Spleen (tissue), 11 donors: ENCODE measurements around the gene PTK7. TPM values are rescaled to one million over a fixed set of nuclear protein-coding genes. Genes with fewer than 3 reads are reported as not detected.
A peak's percentile ranks its signal among the peaks of the same experiment; 100 is the strongest.

ENCODE experiments used
- DNase-seq: peaks from one replicate; pipeline ENCODE4 v3.0.0-alpha.2; 2020
- H3K27ac ChIP-seq, 8 donors: fragments of 200-600 bp; sonication (generic) in 7 of 8; 1 replicate in 4 of 8; 2 replicates in 4 of 8; pipeline versions ENCODE4 v1.5.0 to v1.8.0; 2016 to 2021; ENCODE audit warnings: inconsistent platforms in 4 of 8, mild to moderate bottlenecking in 4 of 8, moderate library complexity in 1 of 8
- H3K27me3 ChIP-seq, 7 donors: fragments of 200-600 bp; sonication (generic) in 6 of 7; replicated peaks in 1 of 7; 1 replicate in 4 of 7; 2 replicates in 3 of 7; pipeline versions ENCODE4 v1.5.0 to v1.8.0; 2016 to 2021; ENCODE audit warnings: inconsistent platforms in 3 of 7, mild to moderate bottlenecking in 1 of 7
- H3K36me3 ChIP-seq, 6 donors: fragments of 200-600 bp; sonication (generic) in 5 of 6; 1 replicate in 4 of 6; 2 replicates in 2 of 6; pipeline versions ENCODE4 v1.5.0 to v1.8.0; 2016 to 2021; ENCODE audit warnings: inconsistent platforms in 2 of 6
- H3K4me1 ChIP-seq, 6 donors: fragments of 200-600 bp; sonication (generic) in 5 of 6; 1 replicate in 3 of 6; 2 replicates in 3 of 6; pipeline versions ENCODE4 v1.5.0 to v1.8.0; 2016 to 2021; ENCODE audit warnings: inconsistent platforms in 3 of 6
- H3K4me3 ChIP-seq, 8 donors: fragments of 200-600 bp; sonication (generic) in 7 of 8; 1 replicate in 4 of 8; 2 replicates in 4 of 8; pipeline versions ENCODE4 v1.5.0 to v1.8.0; 2016 to 2021; ENCODE audit warnings: inconsistent platforms in 4 of 8, mild to moderate bottlenecking in 4 of 8, moderate library complexity in 2 of 8
- H3K9me3 ChIP-seq, 8 donors: fragments of 200-600 bp; sonication (generic) in 7 of 8; 1 replicate in 4 of 8; 2 replicates in 4 of 8; pipeline versions ENCODE4 v1.5.0 to v1.8.0; 2016 to 2021; ENCODE audit warnings: inconsistent platforms in 4 of 8
- POLR2A ChIP-seq, 3 donors: fragments of 450-650 bp; IDR thresholded peaks; one replicate each; pipeline ENCODE4 v1.5.1; 2017; ENCODE audit warnings: antibody characterized with exemption in 3 of 3, mild to moderate bottlenecking in 1 of 3
- POLR2AphosphoS5 ChIP-seq, 3 donors: sonication (generic); formaldehyde crosslinking; IDR thresholded peaks; one replicate each; pipeline ENCODE4 v1.5.1; 2017; ENCODE audit warnings: antibody characterized with exemption in 3 of 3
- WGBS, 5 donors: extraction: QIAGEN DNeasy Blood & Tissue Kit in 3 of 5; methylation state at CpG; one replicate each; pipeline versions ENCODE4 v1.1.5 to v1.1.7; 2013 to 2018; 5-methylcytosine and 5-hydroxymethylcytosine counted together
- intact Hi-C: fragments of 100-400 bp; cut with DNase I; formaldehyde crosslinking; loops from one replicate; pipeline ENCODE4 v1.15.0; 2023; ENCODE audit warnings: low total_unique reads
- polyA plus RNA-seq, 3 donors: library from polyadenylated mRNA; stranded (reverse); fragments of 200-250 nt; gene quantifications; one replicate each; pipeline ENCODE4 v1.2.1, GENCODE V29; 2013
- total RNA-seq, 7 donors: library from RNA; depleted of rRNA in 3 of 7; stranded (reverse); fragments of >200 nt in 3 of 7; fragmentation: NEBNext Ultra II Directional in 4 of 7; extraction: Animal tissue kit (Norgen Biotek cat#: 25700) in 4 of 7; gene quantifications; one replicate each; pipeline versions ENCODE4 v1.1.0 to v1.2.1, GENCODE V29; 2016 to 2021
- TF ChIP-seq, protein P1 (sequence below), 11 experiments: fragments of 200-600 bp in 7 of 11; fragments of 450-650 bp in 4 of 11; sonication (generic) in 4 of 11; IDR thresholded peaks in 8 of 11; conservative IDR thresholded peaks in 3 of 11; 1 replicate in 7 of 11; 2 replicates in 4 of 11; pipeline versions ENCODE4 v1.4.0 to v1.8.0; 2016 to 2021; ENCODE audit warnings: antibody characterized with exemption in 11 of 11, inconsistent platforms in 4 of 11, mild to moderate bottlenecking in 1 of 11
- donor health status: healthy with polysubstance abuse.
- donor health status: DM: no; HTN: no; CAD: no; lungs with moderate emphysema.
- donor health status: DM: no; HTN: no; CAD: no.
- donor health status: Bipolar disorder and iron deficiency.
- donor health status: healthy.
- donor health status: DM: no; HTN: no; CAD: no.
- donor health status: DM: yes; HTN: yes; CAD: no.

PTK7 gene
- total and polyA plus RNA-seq, 10 donors, result 6.0 to 66.4 (median 25.9) TPM

- H3K27ac ChIP-seq, result no peak overlapping the region
- no peaks in the 10 kb centered on the region for H3K9me3 ChIP-seq
- intact Hi-C loops, result no loop called here
- H3K36me3 ChIP-seq, result no peaks in the 10 kb centered on the region
- no peak overlapping the region for H3K4me3 ChIP-seq
- no peaks in the 10 kb centered on the region for H3K4me1 ChIP-seq
- TF ChIP-seq POLR2A (IDR thresholded peaks at IDR 0.05) (no peak), POLR2AphosphoS5 (IDR thresholded peaks at IDR 0.05) (no peak)
- TF ChIP-seq, protein P1, sequence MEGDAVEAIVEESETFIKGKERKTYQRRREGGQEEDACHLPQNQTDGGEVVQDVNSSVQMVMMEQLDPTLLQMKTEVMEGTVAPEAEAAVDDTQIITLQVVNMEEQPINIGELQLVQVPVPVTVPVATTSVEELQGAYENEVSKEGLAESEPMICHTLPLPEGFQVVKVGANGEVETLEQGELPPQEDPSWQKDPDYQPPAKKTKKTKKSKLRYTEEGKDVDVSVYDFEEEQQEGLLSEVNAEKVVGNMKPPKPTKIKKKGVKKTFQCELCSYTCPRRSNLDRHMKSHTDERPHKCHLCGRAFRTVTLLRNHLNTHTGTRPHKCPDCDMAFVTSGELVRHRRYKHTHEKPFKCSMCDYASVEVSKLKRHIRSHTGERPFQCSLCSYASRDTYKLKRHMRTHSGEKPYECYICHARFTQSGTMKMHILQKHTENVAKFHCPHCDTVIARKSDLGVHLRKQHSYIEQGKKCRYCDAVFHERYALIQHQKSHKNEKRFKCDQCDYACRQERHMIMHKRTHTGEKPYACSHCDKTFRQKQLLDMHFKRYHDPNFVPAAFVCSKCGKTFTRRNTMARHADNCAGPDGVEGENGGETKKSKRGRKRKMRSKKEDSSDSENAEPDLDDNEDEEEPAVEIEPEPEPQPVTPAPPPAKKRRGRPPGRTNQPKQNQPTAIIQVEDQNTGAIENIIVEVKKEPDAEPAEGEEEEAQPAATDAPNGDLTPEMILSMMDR (IDR thresholded peaks at IDR 0.05 in 8 of 11, conservative IDR thresholded peaks at IDR 0.05 in 3 of 11), result no peak
- peak; percentile 24 for DNase-seq
- H3K27me3 ChIP-seq, result no peaks in the 10 kb centered on the region
- WGBS, 5 donors, result 62 to 77% (median 69%) methylated on average over 13 of the region's 13 CpGs
Measured at GRCh38 chr6:43082806-43083655, 6.9 kb downstream of the PTK7 start.

- TF ChIP-seq, protein P1 (IDR thresholded peaks at IDR 0.05 in 8 of 11, conservative IDR thresholded peaks at IDR 0.05 in 3 of 11), result no peak
- TF ChIP-seq POLR2AphosphoS5 (IDR thresholded peaks at IDR 0.05), result no peak
- TF ChIP-seq POLR2A (IDR thresholded peaks at IDR 0.05), result no peak
- no peak overlapping the region for H3K4me3 ChIP-seq
- DNase-seq, result peak; percentile 15
- intact Hi-C loops, result no loop called here
- H3K27me3 ChIP-seq, result no peaks in the 10 kb centered on the region
- no peaks in the 10 kb centered on the region for H3K9me3 ChIP-seq
- H3K4me1 ChIP-seq, result peaks cover 0 to 7% (median 0%) of the 10 kb centered on the region in 6 donors
- 62 to 78% (median 69%) methylated on average over 8 of the region's 8 CpGs for WGBS, 5 donors
- no peaks in the 10 kb centered on the region for H3K36me3 ChIP-seq
- no peak overlapping the region for H3K27ac ChIP-seq
Measured at GRCh38 chr6:43086022-43086658, 10.0 kb downstream of the PTK7 start.

GRCh38 chr6:43088654-43089056, 12.5 kb downstream of the PTK7 start:
- Histone ChIP-seq H3K36me3 (no peaks in the 10 kb centered on the region), H3K4me3 (no peak overlapping the region), H3K27me3 (no peaks in the 10 kb centered on the region), H3K27ac (no peak overlapping the region), H3K9me3 (no peaks in the 10 kb centered on the region), H3K4me1 (peaks cover 0 to 14% (median 4%) of the 10 kb centered on the region in 6 donors)
- no peak for TF ChIP-seq POLR2AphosphoS5 (IDR thresholded peaks at IDR 0.05)
- no peak for TF ChIP-seq POLR2A (IDR thresholded peaks at IDR 0.05)
- TF ChIP-seq, protein P1 (IDR thresholded peaks at IDR 0.05 in 8 of 11, conservative IDR thresholded peaks at IDR 0.05 in 3 of 11), result no peak
- intact Hi-C loops, result no loop called here
- peak; percentile 4 for DNase-seq
- WGBS, 5 donors, result 82 to 87% (median 85%) methylated on average over 4 of the region's 4 CpGs

- DNase-seq, result peak; percentile 2
- WGBS, 5 donors, result 66 to 80% (median 73%) methylated on average over 4 of the region's 4 CpGs
- TF ChIP-seq POLR2A (IDR thresholded peaks at IDR 0.05), result no peak
- no peak for TF ChIP-seq POLR2AphosphoS5 (IDR thresholded peaks at IDR 0.05)
- Histone ChIP-seq H3K27me3 (no peaks in the 10 kb centered on the region), H3K27ac (peak overlapping the region in 4 of 8 donors; percentile 4 to 36 (median 24)), H3K36me3 (no peaks in the 10 kb centered on the region), H3K9me3 (no peaks in the 10 kb centered on the region), H3K4me1 (peaks cover 0 to 22% (median 6%) of the 10 kb centered on the region in 6 donors), H3K4me3 (no peak overlapping the region)
- intact Hi-C loops, result no loop called here
Measured at GRCh38 chr6:43089467-43089866, 13.4 kb downstream of the PTK7 start.
